Type B pancreatic cell (in vitro differentiated cells): Measurements from ENCODE around the gene AMDHD1. TPM values are rescaled to one million over a fixed set of nuclear protein-coding genes. Genes with fewer than 3 reads are reported as not detected.

Source experiments
- DNase-seq: peaks from one replicate; pipeline ENCODE4 v3.0.0; 2021; ENCODE audit warnings: mixed read lengths; ENCODE audit not compliant: unreplicated experiment; ENCODE audit errors: extremely low spot score
- H3K27ac Mint-ChIP-seq: 2 replicates; pipeline ENCODE4 v1.8.0; 2021; ENCODE audit warnings: mild to moderate bottlenecking, mixed read lengths
- H3K27me3 Mint-ChIP-seq: 2 replicates; pipeline ENCODE4 v1.8.0; 2021; ENCODE audit warnings: mixed read lengths
- H3K36me3 Mint-ChIP-seq: 2 replicates; pipeline ENCODE4 v1.8.0; 2021; ENCODE audit warnings: mixed read lengths
- H3K4me1 Mint-ChIP-seq: one replicate; pipeline ENCODE4 v1.8.0; 2021; ENCODE audit warnings: mixed read lengths; ENCODE audit not compliant: unreplicated experiment
- H3K4me3 Mint-ChIP-seq: 2 replicates; pipeline ENCODE4 v1.8.0; 2021; ENCODE audit warnings: mild to moderate bottlenecking, mixed read lengths
- H3K9me3 Mint-ChIP-seq: 2 replicates; pipeline ENCODE4 v1.8.0; 2021; ENCODE audit warnings: mixed read lengths
- CTCF ChIP-seq: fragments of 200-600 bp; sonication (generic); conservative IDR thresholded peaks from 2 replicates; pipeline ENCODE4 v1.5.0; 2021; ENCODE audit warnings: antibody characterized with exemption, mild to moderate bottlenecking
- total RNA-seq: library from RNA; stranded (reverse); gene quantifications from 2 replicates; pipeline ENCODE4 v1.2.1, GENCODE V29; 2021; ENCODE audit warnings: low replicate concordance

Gene AMDHD1
- total RNA-seq, 1 donor from 2014 or later, result 1.0 TPM

- DNase-seq, result no peak
- no peaks in the 10 kb centered on the region for H3K9me3 Mint-ChIP-seq
- no peak for TF ChIP-seq CTCF
- peaks cover 14% of the 10 kb centered on the region for H3K27me3 Mint-ChIP-seq
- H3K4me1 Mint-ChIP-seq, result no peaks in the 10 kb centered on the region
- no peak overlapping the region for H3K27ac Mint-ChIP-seq
- no peaks in the 10 kb centered on the region for H3K36me3 Mint-ChIP-seq
- H3K4me3 Mint-ChIP-seq, result no peak overlapping the region
These were observed 12.5 kb downstream of the AMDHD1 start for GRCh38 chr12:95955549-95956159.

- TF ChIP-seq CTCF, result no peak
- no peak overlapping the region for H3K4me3 Mint-ChIP-seq
- H3K27ac Mint-ChIP-seq, result no peak overlapping the region
- no peaks in the 10 kb centered on the region for H3K36me3 Mint-ChIP-seq
- H3K4me1 Mint-ChIP-seq, result no peaks in the 10 kb centered on the region
- no peak for DNase-seq
- H3K9me3 Mint-ChIP-seq, result no peaks in the 10 kb centered on the region
- H3K27me3 Mint-ChIP-seq, result peaks cover 8% of the 10 kb centered on the region
These were observed 13.5 kb downstream of the AMDHD1 start for GRCh38 chr12:95956557-95957145.

- Mint-ChIP-seq H3K4me3 (no peak overlapping the region), H3K9me3 (no peaks in the 10 kb centered on the region)
These were observed 16.0 kb downstream of the AMDHD1 start for GRCh38 chr12:95959107-95959506.

GRCh38 chr12:95960241-95960640, 17.1 kb downstream of the AMDHD1 start:
- Mint-ChIP-seq H3K36me3 (no peaks in the 10 kb centered on the region), H3K27me3 (peaks cover 3% of the 10 kb centered on the region), H3K9me3 (no peaks in the 10 kb centered on the region), H3K27ac (no peak overlapping the region), H3K4me3 (no peak overlapping the region), H3K4me1 (no peaks in the 10 kb centered on the region)
- no peak for TF ChIP-seq CTCF
- DNase-seq, result no peak

More at GRCh38 chr12:95959107-95959506, 16.0 kb downstream of the AMDHD1 start:
- Mint-ChIP-seq H3K4me1 (no peaks in the 10 kb centered on the region), H3K36me3 (no peaks in the 10 kb centered on the region), H3K27me3 (peaks cover 3% of the 10 kb centered on the region), H3K27ac (no peak overlapping the region)
- TF ChIP-seq CTCF, result peak; percentile 50
- DNase-seq, result no peak

GRCh38 chr12:95962222-95962621, 19.1 kb downstream of the AMDHD1 start:
- Mint-ChIP-seq H3K4me1 (peaks cover 4% of the 10 kb centered on the region), H3K36me3 (no peaks in the 10 kb centered on the region), H3K27ac (no peak overlapping the region), H3K27me3 (peaks cover 3% of the 10 kb centered on the region), H3K4me3 (no peak overlapping the region), H3K9me3 (no peaks in the 10 kb centered on the region)
- TF ChIP-seq CTCF, result no peak
- no peak for DNase-seq
